ENCODE results near the gene PPP4R4. TPM values are rescaled to one million over a fixed set of nuclear protein-coding genes. Genes with fewer than 3 reads are reported as not detected.
"Not testable (repeated sequence)": the region's sequence is repeated elsewhere in the genome, so short reads cannot be mapped to it uniquely, and the experiment has no call there.

Gene PPP4R4
- total and polyA plus RNA-seq, 4 donors, result 0.08 to 0.93 (median 0.10) TPM; not detected in 1

DNA sequence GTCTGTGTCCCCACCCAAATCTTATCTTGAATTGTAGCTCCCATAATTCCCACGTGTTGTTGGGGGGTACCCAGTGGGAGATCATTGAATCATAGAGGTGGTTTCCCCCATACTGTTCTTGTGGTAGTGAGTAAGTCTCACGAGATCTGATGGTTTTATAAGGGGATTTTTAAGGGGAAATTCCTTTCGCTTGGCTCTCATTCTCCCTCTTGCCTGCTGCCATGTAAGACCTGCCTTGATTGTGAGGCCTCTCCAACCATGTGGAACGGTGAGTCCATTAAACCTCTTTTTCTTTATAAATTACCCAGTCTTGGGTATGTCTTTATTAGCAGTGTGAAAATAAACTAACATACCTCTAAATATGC lies 122.0 kb downstream of the PPP4R4 start:
- H3K27ac ChIP-seq (ENCODE audit: low read depth in 1 of 2, low read length in 2 of 2); intact Hi-C loops (cut with DNase I); ATAC-seq (ENCODE audit: low FRiP score): not testable (repeated sequence)

DNA sequence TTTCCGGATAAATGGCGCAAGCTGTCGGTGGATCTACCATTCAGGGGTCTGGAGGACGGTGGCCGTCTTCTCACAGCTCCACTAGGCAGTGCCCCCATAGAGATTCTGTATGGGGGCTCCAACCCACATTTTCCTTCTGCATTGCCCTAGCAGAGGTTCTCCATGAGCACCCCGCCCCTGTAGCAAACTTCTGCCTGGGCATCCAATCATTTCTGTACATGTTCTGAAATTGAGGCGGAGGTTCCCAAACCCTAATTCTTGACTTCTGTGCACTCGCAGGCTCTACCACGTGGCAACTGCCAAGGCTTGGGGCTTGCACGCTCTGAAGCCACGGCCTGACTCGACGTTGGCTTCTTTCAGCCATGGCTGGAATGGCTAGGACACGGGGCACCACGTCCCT lies 124.0 kb downstream of the PPP4R4 start:
- H3K4me3 ChIP-seq (ENCODE audit: low read length in 2 of 2), result no peak overlapping the region
- no peak for ATAC-seq (ENCODE audit: low FRiP score)
- H3K36me3 ChIP-seq (ENCODE audit: control insufficient read depth in 1 of 2, insufficient read depth in 2 of 2, low read length in 1 of 2), result no peaks in the 10 kb centered on the region
- H3K27ac ChIP-seq (ENCODE audit: low read depth in 1 of 2, low read length in 2 of 2), result no peak overlapping the region
- H3K4me1 ChIP-seq (ENCODE audit: control insufficient read depth in 1 of 2, insufficient read depth in 2 of 2, low read length in 2 of 2), result no peaks in the 10 kb centered on the region
- DNase-seq, result no peak
- H3K9me3 ChIP-seq (ENCODE audit: control insufficient read depth, low read length), result peaks cover 3% of the 10 kb centered on the region
- intact Hi-C loops (cut with DNase I), result no loop called here
- H3K27me3 ChIP-seq (ENCODE audit: control insufficient read depth in 1 of 2, insufficient read depth in 2 of 2, low read length in 1 of 2), result no peaks in the 10 kb centered on the region
- WGBS, 2 donors, result 90 to 93% methylated on average over 15 of the region's 15 CpGs

More for the DNA sequence above, 122.0 kb downstream of the PPP4R4 start:
- H3K36me3 ChIP-seq (ENCODE audit: control insufficient read depth in 1 of 2, insufficient read depth in 2 of 2, low read length in 1 of 2); H3K4me3 ChIP-seq (ENCODE audit: low read length in 2 of 2); H3K4me1 ChIP-seq (ENCODE audit: control insufficient read depth in 1 of 2, insufficient read depth in 2 of 2, low read length in 2 of 2); H3K27me3 ChIP-seq (ENCODE audit: control insufficient read depth in 1 of 2, insufficient read depth in 2 of 2, low read length in 1 of 2); DNase-seq; H3K9me3 ChIP-seq (ENCODE audit: control insufficient read depth, low read length): not testable (repeated sequence)
- 65 to 70% methylated on average over 4 of the region's 4 CpGs for WGBS, 2 donors

DNA sequence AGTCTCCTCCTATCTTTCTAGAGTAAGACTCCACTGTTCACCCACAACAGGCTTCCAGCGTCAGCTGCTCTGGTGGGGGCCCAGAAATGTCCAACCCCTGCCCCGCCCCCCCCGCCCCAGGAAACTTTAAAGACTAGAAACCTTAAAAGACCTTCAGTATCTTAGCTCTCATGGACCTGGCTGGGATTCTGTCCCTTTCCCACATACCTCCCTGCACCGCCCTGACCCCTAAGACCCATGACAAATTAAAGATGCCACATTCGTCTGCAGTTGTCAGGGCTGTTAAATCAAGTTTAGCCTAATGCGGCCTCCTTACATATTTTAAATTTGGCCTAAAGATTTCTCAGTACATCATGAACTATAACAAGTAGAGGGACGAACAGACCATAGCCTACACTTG lies 129.0 kb downstream of the PPP4R4 start:
- no peak overlapping the region for H3K4me3 ChIP-seq (ENCODE audit: low read length in 2 of 2)
- H3K9me3 ChIP-seq (ENCODE audit: control insufficient read depth, low read length), result peaks cover 6% of the 10 kb centered on the region
- H3K27me3 ChIP-seq (ENCODE audit: control insufficient read depth in 1 of 2, insufficient read depth in 2 of 2, low read length in 1 of 2), result no peaks in the 10 kb centered on the region
- no peaks in the 10 kb centered on the region for H3K36me3 ChIP-seq (ENCODE audit: control insufficient read depth in 1 of 2, insufficient read depth in 2 of 2, low read length in 1 of 2)
- no peak for ATAC-seq (ENCODE audit: low FRiP score)
- intact Hi-C loops (cut with DNase I), result no loop called here
- WGBS, 2 donors, result 69% methylated on average over 7 of the region's 7 CpGs
- no peak for DNase-seq
- H3K27ac ChIP-seq (ENCODE audit: low read depth in 1 of 2, low read length in 2 of 2), result no peak overlapping the region
- no peaks in the 10 kb centered on the region for H3K4me1 ChIP-seq (ENCODE audit: control insufficient read depth in 1 of 2, insufficient read depth in 2 of 2, low read length in 2 of 2)

DNA sequence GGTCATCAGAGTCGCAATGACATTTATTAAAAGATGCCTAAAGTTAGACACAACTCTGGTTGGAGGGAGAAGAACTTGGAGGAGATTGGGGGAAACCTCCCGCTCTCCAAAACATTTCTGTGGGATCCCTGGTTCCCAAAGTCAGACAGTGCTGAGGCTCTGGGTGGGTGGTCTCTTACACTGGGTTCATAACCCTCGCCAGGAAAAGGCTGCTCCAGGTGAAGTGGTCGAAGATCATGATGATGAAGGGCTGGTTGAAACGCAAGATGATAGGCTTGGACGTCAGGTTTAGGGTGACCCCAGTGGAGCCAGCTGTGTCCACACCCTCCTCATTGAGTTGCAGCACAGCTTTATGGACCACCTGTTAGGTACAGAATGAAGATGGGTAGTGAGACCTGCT lies 130.1 kb downstream of the PPP4R4 start:
- H3K27ac ChIP-seq (ENCODE audit: low read depth in 1 of 2, low read length in 2 of 2), result no peak overlapping the region
- no peaks in the 10 kb centered on the region for H3K4me1 ChIP-seq (ENCODE audit: control insufficient read depth in 1 of 2, insufficient read depth in 2 of 2, low read length in 2 of 2)
- H3K4me3 ChIP-seq (ENCODE audit: low read length in 2 of 2), result no peak overlapping the region
- no peaks in the 10 kb centered on the region for H3K27me3 ChIP-seq (ENCODE audit: control insufficient read depth in 1 of 2, insufficient read depth in 2 of 2, low read length in 1 of 2)
- H3K36me3 ChIP-seq (ENCODE audit: control insufficient read depth in 1 of 2, insufficient read depth in 2 of 2, low read length in 1 of 2), result no peaks in the 10 kb centered on the region
- WGBS, 2 donors, result 82 to 88% methylated on average over 6 of the region's 6 CpGs
- ATAC-seq (ENCODE audit: low FRiP score) (no peak), DNase-seq (no peak)
- intact Hi-C loops (cut with DNase I), result no loop called here
- peaks cover 7% of the 10 kb centered on the region for H3K9me3 ChIP-seq (ENCODE audit: control insufficient read depth, low read length)

DNA sequence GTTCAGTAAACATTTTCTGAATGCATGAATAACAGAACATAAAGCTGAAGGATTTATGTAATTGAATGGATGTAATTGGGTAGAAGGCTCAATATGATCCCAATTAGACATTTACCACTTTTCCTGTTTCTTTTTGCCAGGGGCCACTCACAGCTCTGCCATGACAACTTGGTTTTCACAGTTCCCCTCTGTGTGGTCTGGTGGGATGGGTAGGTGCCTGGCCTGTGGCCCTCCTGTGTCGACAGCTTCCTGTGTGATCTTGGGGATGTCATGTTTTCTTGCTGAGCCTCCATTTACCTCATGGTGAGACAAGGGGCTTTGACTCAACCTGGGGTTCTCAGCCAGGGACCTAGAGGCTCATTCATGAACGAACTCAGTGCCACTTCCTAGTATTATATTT lies 131.5 kb downstream of the PPP4R4 start:
- no peak for DNase-seq
- Histone ChIP-seq H3K36me3 (ENCODE audit: control insufficient read depth in 1 of 2, insufficient read depth in 2 of 2, low read length in 1 of 2) (no peaks in the 10 kb centered on the region), H3K4me3 (ENCODE audit: low read length in 2 of 2) (no peak overlapping the region), H3K9me3 (ENCODE audit: control insufficient read depth, low read length) (peaks cover 9% of the 10 kb centered on the region), H3K4me1 (ENCODE audit: control insufficient read depth in 1 of 2, insufficient read depth in 2 of 2, low read length in 2 of 2) (no peaks in the 10 kb centered on the region), H3K27ac (ENCODE audit: low read depth in 1 of 2, low read length in 2 of 2) (no peak overlapping the region), H3K27me3 (ENCODE audit: control insufficient read depth in 1 of 2, insufficient read depth in 2 of 2, low read length in 1 of 2) (no peaks in the 10 kb centered on the region)
- intact Hi-C loops (cut with DNase I), result no loop called here
- ATAC-seq (ENCODE audit: low FRiP score), result no peak
- WGBS, 2 donors, result 72 to 78% methylated on average over 2 of the region's 2 CpGs

DNA sequence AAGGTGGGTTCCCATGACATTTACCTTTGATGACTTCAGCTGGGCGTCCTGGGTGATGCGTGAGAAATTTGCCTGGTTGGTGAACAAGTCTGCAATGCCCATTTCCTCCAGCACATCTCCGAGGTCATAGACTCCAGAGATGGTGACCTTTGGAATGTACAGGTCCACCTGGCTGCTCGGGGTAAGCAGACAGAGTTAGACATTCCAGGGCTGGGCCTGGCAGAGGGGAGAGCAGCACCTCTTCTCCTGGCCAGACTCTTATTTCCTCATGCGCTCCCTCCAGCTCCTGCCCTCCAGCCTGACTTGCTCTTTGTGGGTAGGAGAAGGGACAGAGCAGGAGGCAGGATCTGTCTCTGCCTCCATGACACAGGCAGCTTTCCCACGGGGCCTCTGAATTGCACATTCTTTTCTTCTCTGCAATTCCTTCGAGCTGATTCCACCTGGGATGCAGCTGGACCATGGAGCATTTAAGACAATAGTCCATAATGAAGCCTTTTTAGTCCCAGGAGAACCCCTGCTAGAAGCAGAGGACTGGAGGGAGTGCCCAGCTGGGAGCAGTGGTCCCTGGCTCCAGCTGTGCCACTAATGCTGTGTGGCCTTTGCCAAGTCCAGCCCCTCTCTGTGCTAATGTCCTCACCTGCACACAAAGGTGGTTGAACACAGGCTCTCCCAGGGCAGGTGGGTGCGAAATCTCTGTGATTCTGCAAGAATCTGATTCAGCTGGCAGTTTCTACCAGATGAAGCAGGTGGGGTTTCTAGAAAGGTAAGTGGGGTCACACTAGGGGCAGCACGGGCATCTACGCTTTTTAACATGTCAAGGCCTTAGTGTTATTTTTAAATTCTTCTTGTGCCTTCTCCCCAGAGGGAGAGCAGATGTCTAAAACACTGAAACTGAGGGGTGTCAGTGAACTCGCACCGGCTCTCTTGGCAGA lies 132.2 kb downstream of the PPP4R4 start:
- H3K36me3 ChIP-seq (ENCODE audit: control insufficient read depth in 1 of 2, insufficient read depth in 2 of 2, low read length in 1 of 2), result no peaks in the 10 kb centered on the region
- H3K27me3 ChIP-seq (ENCODE audit: control insufficient read depth in 1 of 2, insufficient read depth in 2 of 2, low read length in 1 of 2), result no peaks in the 10 kb centered on the region
- no peak overlapping the region for H3K27ac ChIP-seq (ENCODE audit: low read depth in 1 of 2, low read length in 2 of 2)
- intact Hi-C loops (cut with DNase I), result no loop called here
- WGBS, 2 donors, result 68% methylated on average over 12 of the region's 12 CpGs
- DNase-seq (no peak), ATAC-seq (ENCODE audit: low FRiP score) (no peak)
- H3K4me1 ChIP-seq (ENCODE audit: control insufficient read depth in 1 of 2, insufficient read depth in 2 of 2, low read length in 2 of 2), result no peaks in the 10 kb centered on the region
- H3K4me3 ChIP-seq (ENCODE audit: low read length in 2 of 2), result no peak overlapping the region
- H3K9me3 ChIP-seq (ENCODE audit: control insufficient read depth, low read length), result peaks cover 9% of the 10 kb centered on the region

DNA sequence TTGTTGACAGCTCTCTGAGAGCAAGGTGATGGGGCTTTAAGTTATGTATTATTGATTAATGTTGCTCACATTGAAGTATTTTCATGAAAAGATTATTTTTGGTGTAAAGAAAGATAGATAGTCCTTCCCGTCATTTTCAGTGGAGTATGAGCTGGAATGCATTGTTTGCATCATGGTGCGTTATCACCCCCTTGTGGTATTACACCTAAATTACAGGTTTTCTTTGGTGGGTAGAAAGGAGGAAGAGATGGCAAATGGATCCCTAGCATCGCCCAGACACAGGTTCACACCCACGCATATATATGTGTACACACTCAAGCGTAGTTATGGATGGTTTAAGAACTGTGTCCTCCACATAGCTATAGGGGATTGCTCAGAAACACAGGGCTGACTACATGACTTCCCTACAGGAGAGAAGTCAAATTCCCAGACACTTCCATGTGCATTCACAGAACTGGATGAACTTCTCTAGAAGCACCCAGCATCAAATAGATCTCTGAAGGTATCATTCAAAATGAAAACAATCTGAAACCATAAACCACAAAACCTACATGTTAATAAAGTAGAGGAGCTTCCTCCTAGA lies 133.4 kb downstream of the PPP4R4 start:
- intact Hi-C loops (cut with DNase I), result no loop called here
- H3K27ac ChIP-seq (ENCODE audit: low read depth in 1 of 2, low read length in 2 of 2), result no peak overlapping the region
- DNase-seq (no peak), ATAC-seq (ENCODE audit: low FRiP score) (no peak)
- H3K4me3 ChIP-seq (ENCODE audit: low read length in 2 of 2), result no peak overlapping the region
- no peaks in the 10 kb centered on the region for H3K27me3 ChIP-seq (ENCODE audit: control insufficient read depth in 1 of 2, insufficient read depth in 2 of 2, low read length in 1 of 2)
- 49 to 54% methylated on average over 5 of the region's 5 CpGs for whole genome bisulfite sequencing, 2 donors
- H3K4me1 ChIP-seq (ENCODE audit: control insufficient read depth in 1 of 2, insufficient read depth in 2 of 2, low read length in 2 of 2), result no peaks in the 10 kb centered on the region
- H3K9me3 ChIP-seq (ENCODE audit: control insufficient read depth, low read length), result peaks cover 9% of the 10 kb centered on the region
- H3K36me3 ChIP-seq (ENCODE audit: control insufficient read depth in 1 of 2, insufficient read depth in 2 of 2, low read length in 1 of 2), result no peaks in the 10 kb centered on the region

DNA sequence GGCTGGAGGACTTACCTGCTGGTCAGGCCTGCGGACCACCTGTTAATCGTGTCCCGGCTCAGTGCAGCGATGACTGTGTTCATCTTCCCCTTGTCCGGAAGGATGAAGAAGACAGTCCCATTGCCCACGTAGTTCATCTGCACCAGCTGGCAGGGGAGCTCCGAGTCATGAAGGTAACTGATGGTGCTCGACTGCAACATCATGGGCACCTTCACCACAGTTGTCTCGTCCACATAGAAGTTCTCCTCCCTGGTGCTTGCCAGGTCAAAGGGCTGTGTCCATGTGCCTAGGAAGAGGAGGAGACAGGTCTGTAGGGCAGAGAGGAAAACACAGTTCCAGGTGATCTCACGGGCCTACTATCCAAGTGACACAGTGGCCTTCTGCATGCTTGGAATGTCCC lies 135.6 kb downstream of the PPP4R4 start:
- DNase-seq (no peak), ATAC-seq (ENCODE audit: low FRiP score) (no peak)
- Histone ChIP-seq H3K27me3 (ENCODE audit: control insufficient read depth in 1 of 2, insufficient read depth in 2 of 2, low read length in 1 of 2) (no peaks in the 10 kb centered on the region), H3K4me1 (ENCODE audit: control insufficient read depth in 1 of 2, insufficient read depth in 2 of 2, low read length in 2 of 2) (no peaks in the 10 kb centered on the region), H3K27ac (ENCODE audit: low read depth in 1 of 2, low read length in 2 of 2) (no peak overlapping the region), H3K4me3 (ENCODE audit: low read length in 2 of 2) (no peak overlapping the region), H3K9me3 (ENCODE audit: control insufficient read depth, low read length) (peaks cover 9% of the 10 kb centered on the region), H3K36me3 (ENCODE audit: control insufficient read depth in 1 of 2, insufficient read depth in 2 of 2, low read length in 1 of 2) (no peaks in the 10 kb centered on the region)
- intact Hi-C loops (cut with DNase I), result loop anchor here in 1 of 2 donors (1.0 kb wide), 1 partner anchor 23 kb away; no protein-coding TSS in a partner anchor
- WGBS, 2 donors, result 78 to 88% methylated on average over 10 of the region's 10 CpGs

DNA sequence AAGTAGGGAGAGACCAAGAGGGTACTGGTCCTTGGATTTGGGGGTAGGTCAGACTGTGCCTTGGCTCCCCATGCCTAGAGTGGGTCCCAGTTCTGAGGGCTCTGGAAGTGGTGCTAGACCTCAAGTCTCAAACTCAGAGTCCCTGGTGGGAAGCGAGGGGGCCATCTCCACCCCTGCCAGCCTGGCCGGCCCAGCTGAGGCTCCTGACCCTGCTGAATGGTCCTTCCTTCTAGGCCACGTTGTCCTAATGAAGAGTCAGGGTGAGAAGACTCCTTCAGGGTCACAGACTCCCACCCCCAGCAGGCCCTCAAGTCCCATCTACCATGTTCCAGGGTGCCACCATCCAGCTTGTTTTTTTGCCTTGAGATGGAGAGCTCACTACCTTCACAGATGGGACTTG lies 136.1 kb downstream of the PPP4R4 start:
- H3K36me3 ChIP-seq (ENCODE audit: control insufficient read depth in 1 of 2, insufficient read depth in 2 of 2, low read length in 1 of 2), result no peaks in the 10 kb centered on the region
- no peak overlapping the region for H3K4me3 ChIP-seq (ENCODE audit: low read length in 2 of 2)
- no peak overlapping the region for H3K27ac ChIP-seq (ENCODE audit: low read depth in 1 of 2, low read length in 2 of 2)
- 88 to 89% methylated on average over 3 of the region's 3 CpGs for WGBS, 2 donors
- ATAC-seq (ENCODE audit: low FRiP score), result no peak
- peaks cover 9% of the 10 kb centered on the region for H3K9me3 ChIP-seq (ENCODE audit: control insufficient read depth, low read length)
- no peaks in the 10 kb centered on the region for H3K4me1 ChIP-seq (ENCODE audit: control insufficient read depth in 1 of 2, insufficient read depth in 2 of 2, low read length in 2 of 2)
- intact Hi-C loops (cut with DNase I), result no loop called here
- DNase-seq, result no peak
- no peaks in the 10 kb centered on the region for H3K27me3 ChIP-seq (ENCODE audit: control insufficient read depth in 1 of 2, insufficient read depth in 2 of 2, low read length in 1 of 2)

All from aorta (tissue), 5 donors.